ENCODE measurements around the gene EIF5A.

GRCh38 chr17:7315570-7316235 is 8.3 kb downstream of the EIF5A start:
- TF ChIP-seq CTCF (IDR thresholded peaks at IDR 0.05): no peak
- TF ChIP-seq POLR2A (IDR thresholded peaks at IDR 0.05): no peak

Data from Peyer's patch (tissue), 4 donors.